Stimulated activated CD4-positive, alpha-beta T cell treated with anti-CD3 and anti-CD28 coated beads, TNF-alpha, amount 100 ng/mL, for 4 hours (primary cell): ENCODE data around the gene TECTA.
"Not testable (repeated sequence)": the region's sequence is repeated elsewhere in the genome, so short reads cannot be mapped to it uniquely, and the experiment has no call there.

Source experiments
- DNase-seq, 3 experiments: peaks; one replicate each; pipeline ENCODE4 v3.0.0-alpha.2; 2020; ENCODE audit warnings: low read depth in 3 of 3

Gene TECTA

GRCh38 chr11:121131656-121132055, 30.6 kb downstream of the TECTA start:
- DNase-seq: no peak

DNA sequence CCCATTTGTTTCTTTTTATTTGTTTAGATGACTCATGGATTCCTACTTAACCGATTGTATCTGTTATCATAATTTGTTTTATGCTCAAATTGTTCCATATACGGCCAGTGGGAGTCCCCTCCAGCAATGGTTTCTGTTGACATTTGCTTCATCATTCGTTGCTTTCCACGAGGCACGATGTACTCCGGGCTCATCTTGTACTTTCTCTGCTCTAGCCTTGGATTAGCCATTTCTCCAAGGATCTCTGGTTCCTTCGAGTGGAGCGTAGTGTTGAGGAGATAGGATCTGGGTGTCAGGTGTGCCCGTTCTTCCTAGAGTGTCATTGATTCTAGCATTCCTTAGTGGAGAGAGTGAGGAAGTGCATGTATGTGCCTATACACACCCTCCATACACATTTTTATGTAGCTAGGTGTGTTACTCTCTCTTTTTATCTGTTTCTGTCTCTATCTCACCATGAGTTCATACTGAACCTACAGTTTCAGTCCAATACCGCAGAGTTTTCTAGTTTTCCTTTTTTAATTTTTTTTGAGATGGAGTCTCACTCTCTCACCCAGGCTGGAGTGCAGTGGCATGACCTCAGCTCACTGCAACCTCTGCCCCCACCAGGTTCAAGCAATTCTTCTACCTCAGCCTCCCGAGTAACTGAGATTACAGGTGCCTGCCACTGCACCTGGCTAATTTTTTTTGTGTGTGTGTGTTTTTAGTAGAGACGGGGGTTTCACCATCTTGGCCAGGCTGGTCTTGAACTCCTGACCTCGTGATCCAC, 31.4 kb downstream of the TECTA start:
- DNase-seq: no peak

DNA sequence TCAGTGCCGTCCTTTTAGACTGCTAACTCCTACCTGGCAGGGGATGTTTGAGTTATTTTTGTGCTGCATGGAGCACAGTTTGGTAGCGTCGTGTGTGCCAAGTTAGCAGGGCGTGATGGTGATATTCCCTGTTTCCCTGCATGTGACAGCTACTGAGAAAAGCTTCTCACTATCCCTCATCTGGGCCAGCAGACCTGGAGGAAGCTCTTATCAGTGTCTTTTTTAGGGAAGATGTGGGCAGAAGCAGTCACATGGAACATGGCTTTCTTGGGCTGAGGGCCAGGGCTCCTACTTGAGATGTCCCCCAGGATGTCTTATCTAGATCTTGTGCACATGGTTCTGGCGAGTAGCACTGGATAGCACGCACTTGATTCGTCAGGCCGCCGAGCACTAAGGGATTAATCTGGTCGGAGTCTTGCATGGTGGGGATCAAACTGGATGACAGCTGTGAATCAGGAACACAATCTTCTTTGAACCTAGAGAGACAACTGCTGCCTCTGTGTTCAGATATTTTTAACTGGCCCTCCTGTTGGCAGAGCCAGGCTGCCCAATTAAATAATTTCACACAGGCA, 33.8 kb downstream of the TECTA start:
- DNase-seq: no peak

- DNase-seq: no peak
These were observed 36.0 kb downstream of the TECTA start for GRCh38 chr11:121137005-121137404.

- no peak for DNase-seq
These were observed 37.2 kb downstream of the TECTA start for GRCh38 chr11:121138259-121138658.

- no peak for DNase-seq
These were observed 39.3 kb downstream of the TECTA start for GRCh38 chr11:121140369-121140768.

DNA sequence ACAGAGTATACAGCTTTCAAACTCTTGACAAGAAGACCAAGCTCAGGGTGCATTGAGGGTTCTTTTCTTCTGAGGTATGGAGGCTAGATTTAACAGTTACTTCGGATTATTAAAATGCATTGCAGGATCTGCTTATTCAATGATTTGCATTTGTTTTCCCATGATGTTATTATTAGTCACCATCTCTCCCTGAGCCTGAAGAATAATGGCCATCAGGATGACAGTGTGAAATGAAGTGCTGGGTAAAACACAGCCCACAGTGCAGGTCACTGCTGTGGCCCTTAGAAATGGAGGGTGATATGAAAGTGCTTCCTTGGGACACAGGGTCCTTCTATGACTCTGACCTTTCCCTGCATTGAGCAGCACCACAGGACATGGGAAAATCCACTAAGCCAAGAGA, 40.0 kb downstream of the TECTA start:
- DNase-seq: no peak

GRCh38 chr11:121143921-121144320, 42.9 kb downstream of the TECTA start:
- no peak for DNase-seq

GRCh38 chr11:121144723-121145122, 43.7 kb downstream of the TECTA start:
- no peak for DNase-seq

GRCh38 chr11:121145826-121146225, 44.8 kb downstream of the TECTA start:
- DNase-seq: no peak

- DNase-seq: no peak
These were observed 48.1 kb downstream of the TECTA start for GRCh38 chr11:121149116-121149515.

GRCh38 chr11:121151207-121151688, 50.2 kb downstream of the TECTA start:
- no peak for DNase-seq

- DNase-seq: no peak
These were observed 51.7 kb downstream of the TECTA start for GRCh38 chr11:121152764-121153163.

GRCh38 chr11:121153472-121153871, 52.4 kb downstream of the TECTA start:
- no peak for DNase-seq

- DNase-seq: no peak
These were observed 53.7 kb downstream of the TECTA start for GRCh38 chr11:121154486-121155314.

GRCh38 chr11:121157756-121158155, 56.7 kb downstream of the TECTA start:
- DNase-seq: no peak

- DNase-seq: no peak
These were observed 58.7 kb downstream of the TECTA start for GRCh38 chr11:121159741-121160140.

DNA sequence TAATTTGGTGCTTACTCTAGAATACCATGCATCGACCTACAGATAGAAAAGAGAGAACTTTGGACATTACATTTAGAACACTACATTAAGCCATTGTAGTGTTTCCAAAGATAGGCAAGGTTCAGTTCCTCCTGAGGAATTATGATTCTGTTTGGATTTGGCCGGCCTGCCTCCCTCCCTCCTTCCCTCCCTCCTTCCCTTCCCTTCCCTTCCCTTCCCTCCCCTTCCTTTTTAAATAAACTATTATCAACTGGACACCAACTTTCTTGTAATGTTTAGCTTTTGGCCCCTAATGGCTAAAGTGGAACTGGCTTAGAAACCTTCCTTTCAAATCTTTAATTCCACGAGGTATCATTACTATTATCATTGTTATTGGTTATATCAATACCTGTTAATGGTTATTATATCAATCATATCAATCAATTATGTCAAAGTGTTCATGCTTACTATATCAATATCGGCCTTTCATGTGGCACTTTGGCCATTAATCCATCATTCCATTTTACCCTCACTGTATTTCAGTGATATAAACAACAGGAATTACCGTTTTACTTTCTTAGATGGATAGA, 60.4 kb downstream of the TECTA start:
- no peak for DNase-seq

- DNase-seq: no peak
These were observed 62.7 kb downstream of the TECTA start for GRCh38 chr11:121163658-121164308.

- DNase-seq: not testable (repeated sequence)
These were observed 76.6 kb downstream of the TECTA start for GRCh38 chr11:121177629-121178028.

GRCh38 chr11:121179306-121179705, 78.3 kb downstream of the TECTA start:
- DNase-seq: no peak

DNA sequence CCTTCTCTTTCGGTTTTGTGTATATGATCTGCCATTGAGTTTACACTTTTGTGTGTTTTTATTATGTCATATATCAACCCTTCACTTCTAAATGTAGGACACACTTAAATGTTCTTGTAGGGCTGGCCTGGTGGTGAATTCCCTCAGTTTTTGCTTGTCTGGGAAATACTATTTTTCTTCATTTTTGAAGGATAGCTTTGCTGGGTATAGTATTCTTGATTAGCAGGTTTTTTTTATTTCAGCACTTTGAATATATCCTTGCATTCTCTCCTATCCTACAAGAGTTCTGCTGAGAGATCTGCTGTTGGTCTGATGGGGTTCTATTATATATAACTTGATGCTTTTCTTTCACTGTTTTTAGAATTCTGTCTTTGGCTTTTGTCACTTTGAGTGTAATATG, 79.1 kb downstream of the TECTA start:
- DNase-seq: no peak
